HFF-Myc (cell line): ENCODE measurements around the gene CNRIP1.

Experiments used
- DNase-seq: peaks from one replicate; pipeline ENCODE4 v3.0.0-alpha.2; 2011; ENCODE audit warnings: low read depth; ENCODE audit errors: extremely low read depth
- H3K4me3 ChIP-seq: replicated peaks from 2 replicates; pipeline ENCODE4 v1.5.1; 2011; ENCODE audit warnings: low read depth, mild to moderate bottlenecking, control low read depth, low read length
- TF ChIP-seq, protein P1 (sequence below): IDR thresholded peaks from 2 replicates; pipeline ENCODE4 v1.5.1; 2012; ENCODE audit warnings: mild to moderate bottlenecking, low read depth, low read length, control low read depth; ENCODE audit errors: missing control alignments

CNRIP1 gene

DNA sequence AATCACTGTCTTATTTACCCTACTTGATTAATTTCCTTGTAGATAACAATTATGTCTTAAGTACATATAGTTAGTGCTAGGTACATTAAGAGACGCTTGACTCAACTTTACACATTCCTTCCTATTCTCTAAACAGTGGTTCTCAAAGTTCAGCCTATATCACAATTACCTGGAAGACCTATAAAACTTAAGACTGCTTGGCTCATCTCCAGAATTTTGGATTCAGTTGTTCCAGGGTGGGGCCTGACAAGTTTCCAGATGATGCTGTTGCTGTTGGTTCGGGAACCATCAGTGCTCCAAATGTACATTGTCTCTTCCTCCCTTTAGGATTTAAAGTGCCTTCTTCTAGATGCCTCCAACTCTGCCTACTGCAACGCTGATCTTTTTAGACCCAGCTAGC lies 71.4 kb downstream of the CNRIP1 start:
- H3K4me3 ChIP-seq: no peak overlapping the region
- TF ChIP-seq, protein P1, sequence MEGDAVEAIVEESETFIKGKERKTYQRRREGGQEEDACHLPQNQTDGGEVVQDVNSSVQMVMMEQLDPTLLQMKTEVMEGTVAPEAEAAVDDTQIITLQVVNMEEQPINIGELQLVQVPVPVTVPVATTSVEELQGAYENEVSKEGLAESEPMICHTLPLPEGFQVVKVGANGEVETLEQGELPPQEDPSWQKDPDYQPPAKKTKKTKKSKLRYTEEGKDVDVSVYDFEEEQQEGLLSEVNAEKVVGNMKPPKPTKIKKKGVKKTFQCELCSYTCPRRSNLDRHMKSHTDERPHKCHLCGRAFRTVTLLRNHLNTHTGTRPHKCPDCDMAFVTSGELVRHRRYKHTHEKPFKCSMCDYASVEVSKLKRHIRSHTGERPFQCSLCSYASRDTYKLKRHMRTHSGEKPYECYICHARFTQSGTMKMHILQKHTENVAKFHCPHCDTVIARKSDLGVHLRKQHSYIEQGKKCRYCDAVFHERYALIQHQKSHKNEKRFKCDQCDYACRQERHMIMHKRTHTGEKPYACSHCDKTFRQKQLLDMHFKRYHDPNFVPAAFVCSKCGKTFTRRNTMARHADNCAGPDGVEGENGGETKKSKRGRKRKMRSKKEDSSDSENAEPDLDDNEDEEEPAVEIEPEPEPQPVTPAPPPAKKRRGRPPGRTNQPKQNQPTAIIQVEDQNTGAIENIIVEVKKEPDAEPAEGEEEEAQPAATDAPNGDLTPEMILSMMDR: no peak
- DNase-seq: no peak

DNA sequence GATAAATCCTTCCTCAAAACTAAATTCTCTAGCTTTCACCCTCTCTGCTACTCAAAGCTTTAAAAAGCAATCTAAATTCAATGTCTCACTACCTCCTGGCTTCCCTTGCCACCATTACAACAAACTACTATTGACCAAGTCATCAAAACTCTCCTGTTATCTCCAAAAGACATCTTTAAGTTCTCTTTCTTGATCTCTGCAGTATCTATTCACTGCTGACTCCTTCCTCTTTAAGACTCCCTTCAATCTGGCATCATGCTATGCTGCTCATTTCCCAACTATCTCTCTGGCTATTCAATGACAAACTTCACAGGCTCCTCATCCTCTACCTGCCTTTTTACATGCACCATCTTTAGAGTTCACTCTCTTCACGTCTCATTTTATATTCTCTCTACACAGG lies 73.4 kb downstream of the CNRIP1 start:
- no peak overlapping the region for H3K4me3 ChIP-seq
- no peak for DNase-seq

DNA sequence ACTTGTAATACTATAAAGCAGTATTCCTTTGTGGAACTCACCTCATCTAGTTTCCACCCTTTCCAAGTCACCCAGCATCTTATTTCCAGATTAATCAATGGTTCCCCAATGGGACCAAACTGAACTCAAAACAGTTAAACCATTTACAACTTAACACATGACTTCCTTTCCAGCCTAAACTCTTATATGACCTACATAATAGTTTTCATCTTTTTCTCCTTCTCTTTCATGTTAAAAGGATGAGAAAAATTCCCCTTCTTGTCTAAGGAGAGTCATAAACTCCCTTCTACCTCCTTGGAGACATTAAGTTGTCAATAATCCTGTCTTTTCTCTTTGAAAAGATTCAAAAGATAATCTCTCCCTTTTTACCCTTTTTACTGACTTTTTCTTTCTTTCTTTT lies 74.1 kb downstream of the CNRIP1 start:
- DNase-seq: no peak
- no peak overlapping the region for H3K4me3 ChIP-seq
- TF ChIP-seq, protein P1: no peak

More for the DNA sequence above, 73.4 kb downstream of the CNRIP1 start:
- TF ChIP-seq, protein P1: no peak

DNA sequence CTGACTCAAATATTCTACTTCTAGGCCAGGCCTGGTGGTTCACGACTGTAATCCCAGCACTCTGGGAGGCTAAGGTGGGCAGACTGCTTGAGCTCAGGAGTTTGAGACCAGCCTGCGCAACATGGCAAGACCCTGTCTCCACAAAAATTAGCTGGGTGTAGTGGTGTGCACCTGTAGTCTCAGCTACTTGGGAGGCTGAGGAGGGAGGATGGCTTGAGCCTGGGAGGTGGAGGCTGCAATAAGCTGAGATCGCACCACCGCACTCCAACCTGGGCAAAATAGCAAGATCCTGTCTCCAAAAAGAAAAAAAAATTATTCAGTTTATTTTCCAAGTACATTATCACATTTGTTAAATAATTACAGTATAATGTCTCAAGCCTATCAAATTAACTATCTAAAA lies 74.7 kb downstream of the CNRIP1 start:
- TF ChIP-seq, protein P1: no peak
- DNase-seq: no peak
- no peak overlapping the region for H3K4me3 ChIP-seq

DNA sequence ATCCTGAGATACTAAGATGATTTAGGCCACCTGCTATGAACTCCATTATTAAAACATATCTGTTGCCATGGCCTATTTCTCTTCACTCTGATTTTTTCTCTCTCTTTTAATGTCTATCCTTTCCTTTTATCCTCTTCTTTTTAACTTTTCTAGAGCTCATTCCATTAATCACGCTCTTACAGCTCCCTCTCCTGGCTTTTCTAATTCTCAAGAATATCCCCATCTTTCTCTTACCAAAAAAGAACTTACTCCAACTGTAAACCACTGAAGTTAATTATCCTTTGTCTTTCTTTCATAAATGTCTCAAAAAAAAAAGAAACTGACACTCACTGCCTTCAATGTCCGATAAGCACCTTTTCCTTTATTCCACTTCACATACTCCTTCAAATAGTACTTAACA lies 75.3 kb downstream of the CNRIP1 start:
- no peak overlapping the region for H3K4me3 ChIP-seq
- DNase-seq: no peak
- TF ChIP-seq, protein P1: peak; percentile 3
